A549 (cell line): ENCODE data around the gene TM4SF1. TPM values are rescaled to one million over a fixed set of nuclear protein-coding genes. Genes with fewer than 3 reads are reported as not detected.
A peak's percentile ranks its signal among the peaks of the same experiment; 100 is the strongest.

ENCODE experiments used
- ATAC-seq, 2 experiments: fragments of 200-7000 bp in 1 of 2; fragments of >200 bp in 1 of 2; cut with Nextera tagmentation in 1 of 2; cut with Tn5 transposase in 1 of 2; 3 replicates each; pipeline versions ENCODE4 v1.8.0 to v1.9.1; 2018 to 2020; ENCODE audit warnings: mild to moderate bottlenecking in 1 of 2, moderate library complexity in 1 of 2
- CTCF ChIA-PET: fragments of 300-600 bp; sonication (Branson Sonifier 250); formaldehyde crosslinking; extraction: SDS; loops from one replicate; lab custom pipeline; 2021; ENCODE audit warnings: antibody characterized with exemption, inconsistent platforms; lab: Yijun Ruan, JAX
- POLR2A ChIA-PET: fragments of 350-600 bp; formaldehyde crosslinking; extraction: SDS; loops from one replicate; lab custom pipeline; 2021; ENCODE audit warnings: antibody characterized with exemption, inconsistent platforms; lab: Yijun Ruan, JAX
- DNase-seq, 2 experiments: peaks; one replicate each; pipeline versions ENCODE4 v3.0.0 to v3.0.0-alpha.2; 2011 to 2016; ENCODE audit warnings: low read depth in 1 of 2, low spot score in 1 of 2
- FAIRE-seq: peaks from 2 replicates; lab custom pipeline; 2011; peaks lifted over from hg19 to GRCh38; lab: Jason Lieb, UNC
- H3K27ac ChIP-seq, 2 experiments: fragments of >200 bp; sonication (Bioruptor Twin); formaldehyde crosslinking; 3 replicates each; pipeline ENCODE4 v1.5.1; 2016 to 2017
- H3K4me1 ChIP-seq: fragments of >200 bp; sonication (Bioruptor Twin); formaldehyde crosslinking; 3 replicates; pipeline ENCODE4 v1.6.1; 2016
- H3K4me2 ChIP-seq: fragments of >200 bp; sonication (Bioruptor Twin); formaldehyde crosslinking; 3 replicates; pipeline ENCODE4 v1.6.1; 2016
- H3K4me3 ChIP-seq: fragments of >200 bp; sonication (Bioruptor Twin); formaldehyde crosslinking; 3 replicates; pipeline ENCODE4 v1.5.1; 2016
- H3K9me3 ChIP-seq: fragments of >200 bp; sonication (Bioruptor Twin); formaldehyde crosslinking; 3 replicates; pipeline ENCODE4 v1.6.1; 2016
- BHLHE40 ChIP-seq: IDR thresholded peaks from 2 replicates; pipeline ENCODE4 v1.6.1; 2012; ENCODE audit warnings: low read depth, low read length, inconsistent platforms
- CBX2 ChIP-seq: fragments of 200-600 bp; sonication (generic); IDR thresholded peaks from 2 replicates; pipeline ENCODE4 v1.6.1; 2016; ENCODE audit warnings: low read depth, mild to moderate bottlenecking, borderline replicate concordance
- CHD2 ChIP-seq: fragments of 150-350 bp; IDR thresholded peaks from 2 replicates; pipeline ENCODE4 v1.6.1; 2014; ENCODE audit warnings: low read length; ENCODE audit not compliant: partially characterized antibody
- CHD4 ChIP-seq: fragments of 200-600 bp; sonication (generic); IDR thresholded peaks from 2 replicates; pipeline ENCODE4 v1.6.1; 2016; ENCODE audit warnings: antibody characterized with exemption, mild to moderate bottlenecking, borderline replicate concordance
- EHF ChIP-seq: fragments of 250-450 bp; sonication (Bioruptor Pico); IDR thresholded peaks from 2 replicates; pipeline ENCODE4 v1.5.0; 2020; ENCODE audit warnings: mild to moderate bottlenecking
- EP300 ChIP-seq, 2 experiments: fragments of >200 bp; sonication (Bioruptor Twin); formaldehyde crosslinking; IDR thresholded peaks; 2 replicates in 1 of 2; 3 replicates in 1 of 2; pipeline ENCODE4 v1.6.1; 2016 to 2017
- ESRRA ChIP-seq: fragments of 150-350 bp; IDR thresholded peaks from 2 replicates; pipeline ENCODE4 v1.6.1; 2014; ENCODE audit warnings: mild to moderate bottlenecking, low read length, borderline replicate concordance
- FOSB ChIP-seq: fragments of 250-450 bp; sonication (Bioruptor Pico); IDR thresholded peaks from 2 replicates; pipeline ENCODE4 v1.5.0; 2020; ENCODE audit warnings: mild to moderate bottlenecking, moderate library complexity
- FOSL2 ChIP-seq, 2 experiments: fragments of 450-650 bp in 1 of 2; fragments of >200 bp in 1 of 2; sonication (Bioruptor Twin) in 1 of 2; formaldehyde crosslinking; IDR thresholded peaks; 2 replicates each; pipeline versions ENCODE4 v1.5.0 to v1.6.1; 2016 to 2020; ENCODE audit warnings: mild to moderate bottlenecking in 1 of 2, moderate library complexity in 1 of 2
- FOXS1 ChIP-seq: fragments of 250-450 bp; sonication (Bioruptor Pico); IDR thresholded peaks from 2 replicates; pipeline ENCODE4 v1.5.0; 2020; ENCODE audit warnings: mild to moderate bottlenecking, moderate library complexity
- HDAC2 ChIP-seq: fragments of 200-600 bp; sonication (generic); IDR thresholded peaks from 2 replicates; pipeline ENCODE4 v1.6.1; 2016
- HEYL ChIP-seq: fragments of 250-450 bp; sonication (Bioruptor Pico); IDR thresholded peaks from 2 replicates; pipeline ENCODE4 v1.8.0; 2021; ENCODE audit warnings: mild to moderate bottlenecking, moderate library complexity
- HMGXB4 ChIP-seq: fragments of 250-450 bp; sonication (Bioruptor Pico); IDR thresholded peaks from 2 replicates; pipeline ENCODE4 v1.5.0; 2021; ENCODE audit warnings: mild to moderate bottlenecking, moderate library complexity, borderline replicate concordance
- HOXA7 ChIP-seq: fragments of 250-450 bp; sonication (Bioruptor Pico); IDR thresholded peaks from 2 replicates; pipeline ENCODE4 v1.5.0; 2020; ENCODE audit warnings: mild to moderate bottlenecking, moderate library complexity
- HOXB13 ChIP-seq: fragments of 250-450 bp; sonication (Bioruptor Pico); IDR thresholded peaks from 2 replicates; pipeline ENCODE4 v1.5.0; 2020; ENCODE audit warnings: low read depth, mild to moderate bottlenecking, moderate library complexity
- HOXB5 ChIP-seq: fragments of 250-450 bp; sonication (Bioruptor Pico); IDR thresholded peaks from 2 replicates; pipeline ENCODE4 v1.5.0; 2020; ENCODE audit warnings: mild to moderate bottlenecking, moderate library complexity
- MAFK ChIP-seq: fragments of 450-650 bp; IDR thresholded peaks from 2 replicates; pipeline ENCODE4 v1.6.1; 2014; ENCODE audit not compliant: partially characterized antibody
- MAX ChIP-seq: IDR thresholded peaks from 2 replicates; pipeline ENCODE4 v1.6.1; 2012
- MYC ChIP-seq: IDR thresholded peaks from 2 replicates; pipeline ENCODE4 v1.6.1; 2012; ENCODE audit warnings: mild to moderate bottlenecking, inconsistent platforms, low read length, improper control_type of control experiment, borderline replicate concordance
- NFE2L2 ChIP-seq: fragments of 150-350 bp; conservative IDR thresholded peaks from 2 replicates; pipeline ENCODE4 v1.6.1; 2014; ENCODE audit warnings: low read length
- RARB ChIP-seq: fragments of 250-450 bp; sonication (Bioruptor Pico); IDR thresholded peaks from 2 replicates; pipeline ENCODE4 v1.8.0; 2021; ENCODE audit warnings: mild to moderate bottlenecking, moderate library complexity
- RCOR1 ChIP-seq: fragments of 150-350 bp; IDR thresholded peaks from 2 replicates; pipeline ENCODE4 v1.6.1; 2014; ENCODE audit warnings: antibody characterized with exemption, low read length, low read depth
- TFCP2L1 ChIP-seq: fragments of 250-450 bp; sonication (Bioruptor Pico); IDR thresholded peaks from 2 replicates; pipeline ENCODE4 v1.5.0; 2021; ENCODE audit warnings: mild to moderate bottlenecking
- TP53 ChIP-seq: fragments of 250-450 bp; sonication (Bioruptor Pico); IDR thresholded peaks from 2 replicates; pipeline ENCODE4 v1.5.0; 2021; ENCODE audit warnings: mild to moderate bottlenecking, moderate library complexity
- ZFP36 ChIP-seq: fragments of 450-650 bp; IDR thresholded peaks from 2 replicates; pipeline ENCODE4 v1.6.1; 2014; ENCODE audit warnings: borderline replicate concordance; ENCODE audit not compliant: partially characterized antibody
- ZNF302 ChIP-seq: fragments of 250-450 bp; sonication (Bioruptor Pico); IDR thresholded peaks from 2 replicates; pipeline ENCODE4 v1.9.0; 2021; ENCODE audit warnings: inconsistent platforms, mild to moderate bottlenecking, moderate library complexity
- ZSCAN20 ChIP-seq: fragments of 250-450 bp; sonication (Bioruptor Pico); IDR thresholded peaks from 2 replicates; pipeline ENCODE4 v1.8.0; 2022; ENCODE audit warnings: mild to moderate bottlenecking, moderate library complexity
- WGBS: methylation state at CpG from one replicate; pipeline ENCODE4 v1.1.6; 2017; ENCODE audit errors: missing lambda C conversion rate; 5-methylcytosine and 5-hydroxymethylcytosine counted together
- polyA plus RNA-seq, 4 experiments: library from polyadenylated mRNA; depleted of rRNA in 3 of 4; stranded (reverse); fragments of >200 nt; fragmentation: RNase III in 1 of 4; extraction: RNeasy Plus Mini Kit Qiagen cat#74134 plus additional on column Dnase treatment in 1 of 4; gene quantifications; 2 replicates in 3 of 4; 3 replicates in 1 of 4; pipeline ENCODE4 v1.2.3, GENCODE V29; 2011 to 2017
- TF ChIP-seq, protein P1 (sequence below): fragments of >200 bp; sonication (Bioruptor Twin); formaldehyde crosslinking; IDR thresholded peaks from 3 replicates; pipeline ENCODE4 v1.5.1; 2016
- TF ChIP-seq, protein P2 (sequence below): IDR thresholded peaks from 2 replicates; pipeline ENCODE4 v1.6.1; 2012; ENCODE audit warnings: low read depth, borderline replicate concordance
- TF ChIP-seq, protein P3 (sequence below): fragments of 450-650 bp; IDR thresholded peaks from 2 replicates; pipeline ENCODE4 v1.6.1; 2014; ENCODE audit warnings: antibody characterized with exemption
- TF ChIP-seq, protein P4 (sequence below): fragments of >200 bp; sonication (Bioruptor Twin); formaldehyde crosslinking; IDR thresholded peaks from 3 replicates; pipeline ENCODE4 v1.6.1; 2016
- TF ChIP-seq, protein P5 (sequence below): fragments of 250-450 bp; sonication (Bioruptor Pico); IDR thresholded peaks from 2 replicates; pipeline ENCODE4 v1.5.0; 2020; ENCODE audit warnings: low read depth, mild to moderate bottlenecking, moderate library complexity

Gene TM4SF1
- polyA plus RNA-seq, 2 of the 4 experiments (the other 2 are of a cell fraction), result 828 to 1,208 TPM

DNA sequence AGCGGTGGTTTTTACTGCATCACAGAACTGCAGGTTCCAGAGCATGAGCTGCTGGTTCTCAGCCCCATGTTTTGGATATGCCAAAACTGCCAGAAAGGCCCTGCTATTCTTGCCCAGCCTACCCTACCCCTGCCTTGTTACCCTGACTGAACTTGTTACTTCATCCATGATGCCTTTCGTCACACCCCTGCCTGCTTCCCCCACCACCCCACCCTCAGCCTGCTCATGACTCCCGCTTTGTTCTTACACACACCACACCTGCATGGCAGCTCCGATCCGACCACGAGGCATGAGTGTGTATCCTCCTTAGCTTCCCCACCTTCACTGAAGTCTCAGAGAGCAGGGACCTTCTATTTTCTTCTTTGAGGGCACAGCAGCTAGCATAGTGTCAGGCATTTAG is 5.1 kb upstream of the TM4SF1 start:
- Histone ChIP-seq H3K4me2 (peak overlapping the region; percentile 70), H3K4me1 (peaks cover 76% of the 10 kb centered on the region), H3K27ac (peak overlapping the region; percentile 93 to 94), H3K9me3 (no peaks in the 10 kb centered on the region), H3K4me3 (no peak overlapping the region)
- ATAC-seq (peak; percentile 1 to 6; a peak in 3 of 6 replicates), DNase-seq (peak in 1 of 2 experiments; percentile 81), FAIRE-seq (no peak)
- TF ChIP-seq RARB, result peak; percentile 87; the same call in 1 of the 2 replicates
- no peak for TF ChIP-seq ESRRA
- no peak for TF ChIP-seq RCOR1
- no peak for TF ChIP-seq FOSL2 (IDR thresholded peaks at IDR 0.05)
- TF ChIP-seq FOSL2 (CRISPR knock-in tag; IDR thresholded peaks at IDR 0.05), result no peak
- peak; percentile 64; the same call in 1 of the 2 replicates for TF ChIP-seq TFCP2L1 (CRISPR knock-in tag)
- TF ChIP-seq, protein P1, sequence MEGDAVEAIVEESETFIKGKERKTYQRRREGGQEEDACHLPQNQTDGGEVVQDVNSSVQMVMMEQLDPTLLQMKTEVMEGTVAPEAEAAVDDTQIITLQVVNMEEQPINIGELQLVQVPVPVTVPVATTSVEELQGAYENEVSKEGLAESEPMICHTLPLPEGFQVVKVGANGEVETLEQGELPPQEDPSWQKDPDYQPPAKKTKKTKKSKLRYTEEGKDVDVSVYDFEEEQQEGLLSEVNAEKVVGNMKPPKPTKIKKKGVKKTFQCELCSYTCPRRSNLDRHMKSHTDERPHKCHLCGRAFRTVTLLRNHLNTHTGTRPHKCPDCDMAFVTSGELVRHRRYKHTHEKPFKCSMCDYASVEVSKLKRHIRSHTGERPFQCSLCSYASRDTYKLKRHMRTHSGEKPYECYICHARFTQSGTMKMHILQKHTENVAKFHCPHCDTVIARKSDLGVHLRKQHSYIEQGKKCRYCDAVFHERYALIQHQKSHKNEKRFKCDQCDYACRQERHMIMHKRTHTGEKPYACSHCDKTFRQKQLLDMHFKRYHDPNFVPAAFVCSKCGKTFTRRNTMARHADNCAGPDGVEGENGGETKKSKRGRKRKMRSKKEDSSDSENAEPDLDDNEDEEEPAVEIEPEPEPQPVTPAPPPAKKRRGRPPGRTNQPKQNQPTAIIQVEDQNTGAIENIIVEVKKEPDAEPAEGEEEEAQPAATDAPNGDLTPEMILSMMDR, result no peak
- peak; percentile 75; the same call in 1 of the 2 replicates for TF ChIP-seq ZSCAN20 (CRISPR knock-in tag)
- no peak for TF ChIP-seq MAFK
- peak; percentile 97 for TF ChIP-seq HOXB5 (CRISPR knock-in tag)
- 0 out of 2 replicates have a peak, but pooled peaks have one; percentile 26 for TF ChIP-seq HMGXB4 (CRISPR knock-in tag)
- peak; percentile 87 for TF ChIP-seq FOXS1 (CRISPR knock-in tag)
- TF ChIP-seq, protein P2, sequence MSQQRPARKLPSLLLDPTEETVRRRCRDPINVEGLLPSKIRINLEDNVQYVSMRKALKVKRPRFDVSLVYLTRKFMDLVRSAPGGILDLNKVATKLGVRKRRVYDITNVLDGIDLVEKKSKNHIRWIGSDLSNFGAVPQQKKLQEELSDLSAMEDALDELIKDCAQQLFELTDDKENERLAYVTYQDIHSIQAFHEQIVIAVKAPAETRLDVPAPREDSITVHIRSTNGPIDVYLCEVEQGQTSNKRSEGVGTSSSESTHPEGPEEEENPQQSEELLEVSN, result peak; percentile 87
- peak; percentile 92 for TF ChIP-seq ZNF302
- peak; percentile 94 for TF ChIP-seq HOXA7
- no peak for TF ChIP-seq ZFP36
- TF ChIP-seq, protein P3, sequence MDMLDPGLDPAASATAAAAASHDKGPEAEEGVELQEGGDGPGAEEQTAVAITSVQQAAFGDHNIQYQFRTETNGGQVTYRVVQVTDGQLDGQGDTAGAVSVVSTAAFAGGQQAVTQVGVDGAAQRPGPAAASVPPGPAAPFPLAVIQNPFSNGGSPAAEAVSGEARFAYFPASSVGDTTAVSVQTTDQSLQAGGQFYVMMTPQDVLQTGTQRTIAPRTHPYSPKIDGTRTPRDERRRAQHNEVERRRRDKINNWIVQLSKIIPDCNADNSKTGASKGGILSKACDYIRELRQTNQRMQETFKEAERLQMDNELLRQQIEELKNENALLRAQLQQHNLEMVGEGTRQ, result no peak
- no peak for TF ChIP-seq HDAC2
- TF ChIP-seq BHLHE40, result no peak
- peak; percentile 93 for TF ChIP-seq HEYL (CRISPR knock-in tag)
- peak; percentile 73; the same call in 1 of the 2 replicates for TF ChIP-seq MYC
- TF ChIP-seq EHF (CRISPR knock-in tag), result peak; percentile 97
- TF ChIP-seq CHD4, result no peak
- TF ChIP-seq TP53 (CRISPR knock-in tag), result peak; percentile 97
- TF ChIP-seq, protein P4, sequence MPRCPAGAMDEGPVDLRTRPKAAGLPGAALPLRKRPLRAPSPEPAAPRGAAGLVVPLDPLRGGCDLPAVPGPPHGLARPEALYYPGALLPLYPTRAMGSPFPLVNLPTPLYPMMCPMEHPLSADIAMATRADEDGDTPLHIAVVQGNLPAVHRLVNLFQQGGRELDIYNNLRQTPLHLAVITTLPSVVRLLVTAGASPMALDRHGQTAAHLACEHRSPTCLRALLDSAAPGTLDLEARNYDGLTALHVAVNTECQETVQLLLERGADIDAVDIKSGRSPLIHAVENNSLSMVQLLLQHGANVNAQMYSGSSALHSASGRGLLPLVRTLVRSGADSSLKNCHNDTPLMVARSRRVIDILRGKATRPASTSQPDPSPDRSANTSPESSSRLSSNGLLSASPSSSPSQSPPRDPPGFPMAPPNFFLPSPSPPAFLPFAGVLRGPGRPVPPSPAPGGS, result 0 out of 3 replicates have a peak, but pooled peaks have one; percentile 12
- peak; percentile 77; the same call in 1 of the 2 replicates for TF ChIP-seq FOSB (CRISPR knock-in tag)
- peak in 1 of 2 experiments; percentile 6; a peak in 1 of 5 replicates for TF ChIP-seq EP300 (IDR thresholded peaks at IDR 0.05)
- no peak for TF ChIP-seq CHD2
- no peak for TF ChIP-seq CBX2
- TF ChIP-seq, protein P5, sequence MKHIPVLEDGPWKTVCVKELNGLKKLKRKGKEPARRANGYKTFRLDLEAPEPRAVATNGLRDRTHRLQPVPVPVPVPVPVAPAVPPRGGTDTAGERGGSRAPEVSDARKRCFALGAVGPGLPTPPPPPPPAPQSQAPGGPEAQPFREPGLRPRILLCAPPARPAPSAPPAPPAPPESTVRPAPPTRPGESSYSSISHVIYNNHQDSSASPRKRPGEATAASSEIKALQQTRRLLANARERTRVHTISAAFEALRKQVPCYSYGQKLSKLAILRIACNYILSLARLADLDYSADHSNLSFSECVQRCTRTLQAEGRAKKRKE (CRISPR knock-in tag), result peak; percentile 99
- no peak for TF ChIP-seq NFE2L2
- peak; percentile 97 for TF ChIP-seq HOXB13 (CRISPR knock-in tag)
- TF ChIP-seq MAX, result peak; percentile 86
- 17% methylated on average over 6 of the region's 6 CpGs for WGBS
- ChIA-PET CTCF (interaction anchor here (0.9 to 2.4 kb wide), 7 partner anchors 10 to 263 kb away, joined by 3 to 9 read pairs (median 4); no protein-coding TSS in a partner anchor), POLR2A (interaction anchor here (0.8 kb wide), 1 partner anchor 9 kb away, joined by 6 read pairs; no protein-coding TSS in a partner anchor)
